Testis (tissue), 3 donors: ENCODE data around the gene ATG2A. TPM values are rescaled to one million over a fixed set of nuclear protein-coding genes. Genes with fewer than 3 reads are reported as not detected.

ENCODE experiments used
- DNase-seq: peaks from one replicate; pipeline ENCODE4 v3.0.0-alpha.2; 2019
- H3K27ac ChIP-seq, 2 donors: fragments of 200-600 bp; sonication (generic); one replicate each; pipeline ENCODE4 v1.5.1; 2019
- H3K27me3 ChIP-seq: fragments of 200-600 bp; sonication (generic); one replicate; pipeline ENCODE4 v1.5.1; 2019
- H3K36me3 ChIP-seq: fragments of 200-600 bp; sonication (generic); one replicate; pipeline ENCODE4 v1.5.1; 2017; ENCODE audit warnings: low read depth; ENCODE audit errors: missing control alignments
- H3K4me1 ChIP-seq: fragments of 200-600 bp; sonication (generic); one replicate; pipeline ENCODE4 v1.5.1; 2019
- H3K4me3 ChIP-seq, 2 donors: fragments of 200-600 bp; sonication (generic); one replicate each; pipeline ENCODE4 v1.5.1; 2017 to 2019
- H3K9me3 ChIP-seq: fragments of 200-600 bp; sonication (generic); one replicate; pipeline ENCODE4 v1.5.1; 2017
- CTCF ChIP-seq, 3 experiments: fragments of 450-650 bp in 2 of 3; fragments of 200-600 bp in 1 of 3; sonication (generic) in 1 of 3; IDR thresholded peaks; one replicate each; pipeline ENCODE4 v1.5.1; 2016 to 2019; ENCODE audit warnings: antibody characterized with exemption in 3 of 3, mild to moderate bottlenecking in 2 of 3, moderate library complexity in 1 of 3
- POLR2A ChIP-seq: fragments of 450-650 bp; IDR thresholded peaks from one replicate; pipeline ENCODE4 v1.6.1; 2017; ENCODE audit warnings: antibody characterized with exemption, mild to moderate bottlenecking, moderate library complexity
- WGBS, 2 donors: methylation state at CpG; one replicate each; pipeline ENCODE4 v1.1.5; 2018; 5-methylcytosine and 5-hydroxymethylcytosine counted together
- intact Hi-C: fragments of 100-400 bp; cut with DNase I; formaldehyde crosslinking; loops from one replicate; pipeline ENCODE4 v1.15.1; 2023; ENCODE audit warnings: low total_unique reads
- polyA plus RNA-seq: library from polyadenylated mRNA; stranded (reverse); fragments of 350-450 nt; fragmentation: Illumina TruSeq; extraction: RNeasy Lipid Tissue Mini Kit (QIAGEN cat#74804); gene quantifications from one replicate; pipeline ENCODE4 v1.2.3, GENCODE V29; 2014; ENCODE audit warnings: low read depth, low replicate concordance; ENCODE audit not compliant: insufficient read depth
- total RNA-seq, 2 donors: library from RNA; depleted of rRNA; stranded (reverse); fragments of >200 nt; gene quantifications; one replicate each; pipeline ENCODE4 v1.2.3, GENCODE V29; 2016

Gene ATG2A
- total and polyA plus RNA-seq, 3 donors from 2014 or later: 22.2 to 56.1 (median 51.1) TPM

GRCh38 chr11:64857485-64857884 lies 59.5 kb downstream of the ATG2A start:
- TF ChIP-seq CTCF (IDR thresholded peaks at IDR 0.05) (no peak), POLR2A (no peak)
- no peaks in the 10 kb centered on the region for H3K36me3 ChIP-seq
- no peak for DNase-seq
- H3K4me3 ChIP-seq: no peak overlapping the region
- no peak overlapping the region for H3K27ac ChIP-seq
- H3K4me1 ChIP-seq: peaks cover 25% of the 10 kb centered on the region
- intact Hi-C loops: no loop called here
- no peaks in the 10 kb centered on the region for H3K27me3 ChIP-seq
- no peaks in the 10 kb centered on the region for H3K9me3 ChIP-seq
- WGBS, 2 donors: 93 to 97% methylated on average over 6 of the region's 6 CpGs

DNA sequence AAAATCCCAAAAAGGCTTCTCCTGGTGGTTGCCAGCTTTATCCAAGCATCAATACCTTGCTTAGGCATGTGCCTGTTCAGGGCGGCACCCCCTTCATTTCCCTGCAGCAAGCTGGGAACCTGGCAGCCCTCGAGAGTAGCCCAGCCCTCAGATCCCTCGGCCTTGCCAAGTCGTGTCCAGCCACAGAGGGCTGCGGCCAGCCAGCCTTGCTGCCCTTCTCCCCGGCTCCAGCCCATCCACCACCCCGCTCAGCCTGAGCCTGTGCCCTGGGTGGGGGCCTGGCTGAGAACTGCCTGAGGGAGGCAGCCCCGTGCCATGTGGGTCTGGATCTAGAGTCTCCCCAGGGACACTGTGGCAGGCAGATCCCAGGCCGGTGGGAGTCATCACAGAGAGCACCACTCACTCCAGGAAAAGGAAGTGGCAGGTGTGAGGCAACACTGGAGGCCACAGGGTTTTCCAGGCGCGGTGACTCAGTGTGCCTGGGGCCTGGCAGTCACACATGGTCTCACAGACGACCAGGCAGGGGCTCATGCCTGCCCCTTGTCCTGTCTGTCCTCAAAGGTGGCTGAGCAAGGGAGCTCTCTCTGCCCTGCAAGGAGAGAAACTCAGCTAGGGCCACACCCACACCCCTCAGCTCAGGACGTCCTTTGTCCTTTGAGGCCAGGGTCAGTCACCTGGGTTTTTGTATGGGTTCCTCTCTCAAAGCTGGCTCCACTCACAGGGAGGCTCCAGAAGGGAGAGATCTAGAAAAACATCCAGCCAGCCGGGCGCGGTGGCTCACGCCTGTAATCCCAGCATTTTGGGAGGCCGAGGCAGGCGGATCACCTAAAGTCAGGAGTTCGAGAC lies 60.4 kb downstream of the ATG2A start:
- 76 to 97% methylated on average over 9 to 20 of the region's 20 CpGs for WGBS, 2 donors
- intact Hi-C loops: no loop called here
- Histone ChIP-seq H3K27ac (no peak overlapping the region), H3K36me3 (no peaks in the 10 kb centered on the region), H3K27me3 (no peaks in the 10 kb centered on the region), H3K4me3 (no peak overlapping the region), H3K4me1 (peaks cover 17% of the 10 kb centered on the region), H3K9me3 (no peaks in the 10 kb centered on the region)
- no peak for DNase-seq
- TF ChIP-seq CTCF (IDR thresholded peaks at IDR 0.05) (no peak), POLR2A (no peak)

DNA sequence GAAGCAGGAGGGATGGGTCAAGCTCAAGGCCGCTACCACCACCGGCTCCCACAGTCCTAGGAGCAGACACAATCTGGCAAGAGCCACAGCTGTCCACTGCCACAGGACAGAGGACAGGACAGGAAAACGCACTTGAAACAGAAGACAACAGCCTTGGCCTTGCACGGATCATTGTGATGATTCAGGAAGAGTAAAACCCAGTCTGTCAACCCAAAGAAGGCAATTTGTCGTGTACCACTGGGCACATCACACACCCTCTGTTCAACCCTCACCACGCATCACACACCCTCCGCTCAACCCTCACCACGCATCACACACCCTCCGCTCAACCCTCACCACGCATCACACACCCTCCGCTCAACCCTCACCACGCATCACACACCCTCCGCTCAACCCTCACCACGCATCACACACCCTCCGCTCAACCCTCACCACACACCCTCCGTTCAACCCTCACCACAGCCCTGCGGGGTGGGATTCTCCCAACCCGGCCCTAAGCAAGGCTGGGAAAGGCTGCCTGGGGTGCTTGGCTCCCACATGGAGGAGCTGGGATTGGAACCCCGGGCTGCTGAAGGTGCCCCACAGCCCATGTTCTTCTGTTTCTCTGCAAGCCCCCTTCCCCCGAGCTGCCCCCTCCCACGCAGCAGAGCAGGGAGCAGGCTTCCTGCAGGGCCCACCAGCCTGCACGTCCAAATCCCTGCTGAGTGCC lies 61.3 kb downstream of the ATG2A start:
- intact Hi-C loops: no loop called here
- H3K27me3 ChIP-seq: no peaks in the 10 kb centered on the region
- TF ChIP-seq POLR2A: no peak
- TF ChIP-seq CTCF (IDR thresholded peaks at IDR 0.05): no peak
- WGBS, 2 donors: 72 to 74% methylated on average over 17 of the region's 22 CpGs
- no peak for DNase-seq
- no peak overlapping the region for H3K4me3 ChIP-seq
- H3K4me1 ChIP-seq: peaks cover 17% of the 10 kb centered on the region
- H3K9me3 ChIP-seq: no peaks in the 10 kb centered on the region
- H3K27ac ChIP-seq: peak overlapping the region in 1 of 2 donors; percentile 36
- H3K36me3 ChIP-seq: no peaks in the 10 kb centered on the region

- WGBS, 2 donors: 74 to 85% methylated on average over 30 to 44 of the region's 45 CpGs
- no peak overlapping the region for H3K4me3 ChIP-seq
- intact Hi-C loops: no loop called here
- no peak for DNase-seq
- no peaks in the 10 kb centered on the region for H3K9me3 ChIP-seq
- H3K36me3 ChIP-seq: no peaks in the 10 kb centered on the region
- H3K27ac ChIP-seq: peak overlapping the region in 1 of 2 donors; percentile 36
- H3K27me3 ChIP-seq: no peaks in the 10 kb centered on the region
- H3K4me1 ChIP-seq: peaks cover 17% of the 10 kb centered on the region
- TF ChIP-seq CTCF (IDR thresholded peaks at IDR 0.05) (no peak), POLR2A (no peak)
Observed at GRCh38 chr11:64854534-64855502, 62.2 kb downstream of the ATG2A start.
